Suprapubic skin (tissue), 4 donors: Measurements from ENCODE around the gene TBC1D17.

Experiments
- POLR2A ChIP-seq, 2 donors: fragments of 450-650 bp; IDR thresholded peaks; one replicate each; pipeline ENCODE4 v1.6.1; 2017; ENCODE audit warnings: antibody characterized with exemption in 2 of 2, mild to moderate bottlenecking in 2 of 2, moderate library complexity in 2 of 2
- POLR2AphosphoS5 ChIP-seq, 3 donors: sonication (generic); formaldehyde crosslinking; IDR thresholded peaks; one replicate each; pipeline ENCODE4 v1.6.1; 2017; ENCODE audit warnings: antibody characterized with exemption in 3 of 3
- TF ChIP-seq, protein P1 (sequence below), 2 donors: fragments of 200-600 bp in 1 of 2; fragments of 450-650 bp in 1 of 2; sonication (generic) in 1 of 2; IDR thresholded peaks; one replicate each; pipeline ENCODE4 v1.5.1; 2016 to 2019; ENCODE audit warnings: antibody characterized with exemption in 2 of 2, mild to moderate bottlenecking in 1 of 2, moderate library complexity in 1 of 2

DNA sequence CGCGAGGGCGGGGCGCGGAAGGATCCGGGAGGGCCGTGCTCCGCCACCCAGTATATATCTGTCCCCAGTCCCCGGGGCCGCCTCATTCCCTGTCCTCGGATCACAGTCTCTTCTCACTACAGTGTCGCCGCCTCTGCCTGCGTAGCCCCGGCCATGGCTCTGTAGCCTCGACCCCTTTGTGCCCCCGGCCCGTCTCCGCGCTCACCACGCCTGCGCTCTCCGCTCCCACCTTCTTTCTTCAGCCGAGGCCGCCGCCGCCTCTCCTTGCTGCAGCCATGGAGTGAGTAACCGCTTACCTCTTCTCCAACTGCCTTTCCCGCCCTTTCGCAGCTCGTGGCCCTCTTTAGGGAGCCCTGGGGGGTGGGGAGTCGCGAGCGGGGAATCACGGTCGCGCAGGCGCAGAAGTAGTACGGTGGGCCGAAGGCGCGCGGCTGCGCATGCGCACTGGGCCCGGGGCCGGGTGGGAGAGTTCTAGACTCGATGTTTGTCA is 51.7 kb downstream of the TBC1D17 start, which contains the start of the genes ATF5 and NUP62:
- TF ChIP-seq, protein P1, sequence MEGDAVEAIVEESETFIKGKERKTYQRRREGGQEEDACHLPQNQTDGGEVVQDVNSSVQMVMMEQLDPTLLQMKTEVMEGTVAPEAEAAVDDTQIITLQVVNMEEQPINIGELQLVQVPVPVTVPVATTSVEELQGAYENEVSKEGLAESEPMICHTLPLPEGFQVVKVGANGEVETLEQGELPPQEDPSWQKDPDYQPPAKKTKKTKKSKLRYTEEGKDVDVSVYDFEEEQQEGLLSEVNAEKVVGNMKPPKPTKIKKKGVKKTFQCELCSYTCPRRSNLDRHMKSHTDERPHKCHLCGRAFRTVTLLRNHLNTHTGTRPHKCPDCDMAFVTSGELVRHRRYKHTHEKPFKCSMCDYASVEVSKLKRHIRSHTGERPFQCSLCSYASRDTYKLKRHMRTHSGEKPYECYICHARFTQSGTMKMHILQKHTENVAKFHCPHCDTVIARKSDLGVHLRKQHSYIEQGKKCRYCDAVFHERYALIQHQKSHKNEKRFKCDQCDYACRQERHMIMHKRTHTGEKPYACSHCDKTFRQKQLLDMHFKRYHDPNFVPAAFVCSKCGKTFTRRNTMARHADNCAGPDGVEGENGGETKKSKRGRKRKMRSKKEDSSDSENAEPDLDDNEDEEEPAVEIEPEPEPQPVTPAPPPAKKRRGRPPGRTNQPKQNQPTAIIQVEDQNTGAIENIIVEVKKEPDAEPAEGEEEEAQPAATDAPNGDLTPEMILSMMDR (IDR thresholded peaks at IDR 0.05) = no peak
- TF ChIP-seq POLR2A (IDR thresholded peaks at IDR 0.05) (no peak), POLR2AphosphoS5 (IDR thresholded peaks at IDR 0.05) (peak in 1 of 3 donors; percentile 64)
